IMR-90 (cell line): ENCODE measurements around the gene DGKQ. TPM values are rescaled to one million over a fixed set of nuclear protein-coding genes. Genes with fewer than 3 reads are reported as not detected.

Experiments used
- ATAC-seq: fragments of 200-7000 bp; cut with Tn5 transposase; 2 replicates; pipeline ENCODE4 v1.9.1; 2020; ENCODE audit warnings: low read depth, mild to moderate bottlenecking, moderate library complexity
- BruUV-seq: library from RNA; stranded (reverse); fragments of 400-500 nt; replicated peaks from 2 replicates; lab custom pipeline; 2021; lab: Mats Ljungman, UMichigan
- CTCF ChIA-PET: fragments of 300-600 bp; formaldehyde crosslinking; extraction: SDS; loops from one replicate; lab custom pipeline; 2021; ENCODE audit warnings: antibody characterized with exemption; lab: Yijun Ruan, JAX
- POLR2A ChIA-PET: fragments of 300-600 bp; sonication (Branson Sonifier 250); formaldehyde crosslinking; loops from one replicate; lab custom pipeline; 2022; ENCODE audit warnings: antibody characterized with exemption; ENCODE audit not compliant: unreplicated experiment; lab: Charles Lee
- DNase-seq: peaks from one replicate; pipeline ENCODE4 v3.0.0; 2013
- H2AFZ ChIP-seq: replicated peaks from 2 replicates; pipeline ENCODE3; 2013; ENCODE audit warnings: low read length, mild to moderate bottlenecking; ENCODE audit not compliant: poor library complexity
- H2AK5ac ChIP-seq: 2 replicates; pipeline ENCODE4 v1.6.1; 2013; ENCODE audit warnings: low read depth, low read length, inconsistent platforms
- H2AK9ac ChIP-seq: replicated peaks from 2 replicates; pipeline ENCODE3; 2013; ENCODE audit warnings: mild to moderate bottlenecking, low read depth, low read length, moderate library complexity; ENCODE audit not compliant: poor library complexity
- H2BK120ac ChIP-seq: 2 replicates; pipeline ENCODE4 v1.6.1; 2013; ENCODE audit warnings: low read depth, low read length, inconsistent platforms
- H2BK15ac ChIP-seq: 3 replicates; pipeline ENCODE4 v1.6.1; 2013; ENCODE audit warnings: low read depth, low read length, inconsistent platforms
- H2BK20ac ChIP-seq: 2 replicates; pipeline ENCODE4 v1.6.1; 2013; ENCODE audit warnings: low read depth, mild to moderate bottlenecking, inconsistent platforms, low read length, moderate library complexity
- H2BK5ac ChIP-seq: 2 replicates; pipeline ENCODE4 v1.6.1; 2013; ENCODE audit warnings: mild to moderate bottlenecking, low read depth, low read length, inconsistent platforms; ENCODE audit not compliant: poor library complexity, severe bottlenecking
- H3K14ac ChIP-seq: replicated peaks from 2 replicates; pipeline ENCODE4 v1.6.1; 2013; ENCODE audit warnings: low read depth, low read length, inconsistent platforms
- H3K18ac ChIP-seq: 2 replicates; pipeline ENCODE4 v1.6.1; 2013; ENCODE audit warnings: low read depth, low read length, control low read depth
- H3K23ac ChIP-seq: 2 replicates; pipeline ENCODE4 v1.6.1; 2013; ENCODE audit warnings: low read depth, low read length, inconsistent platforms
- H3K27ac ChIP-seq: 2 replicates; pipeline ENCODE4 v1.5.1; 2013; ENCODE audit warnings: mild to moderate bottlenecking, control low read depth, low read length; ENCODE audit not compliant: insufficient read depth
- H3K27me3 ChIP-seq: 2 replicates; pipeline ENCODE4 v1.6.1; 2013; ENCODE audit warnings: low read length; ENCODE audit not compliant: control insufficient read depth, insufficient read depth
- H3K36me3 ChIP-seq: 2 replicates; pipeline ENCODE4 v1.6.1; 2013; ENCODE audit warnings: low read length, mixed read lengths; ENCODE audit not compliant: control insufficient read depth, insufficient read depth
- H3K4ac ChIP-seq: 2 replicates; pipeline ENCODE4 v1.6.1; 2013; ENCODE audit warnings: low read depth, low read length, inconsistent platforms
- H3K4me1 ChIP-seq: 2 replicates; pipeline ENCODE4 v1.6.1; 2013; ENCODE audit warnings: low read length, mixed read lengths; ENCODE audit not compliant: control insufficient read depth, insufficient read depth
- H3K4me2 ChIP-seq: 2 replicates; pipeline ENCODE4 v1.6.1; 2013; ENCODE audit warnings: low read depth, mild to moderate bottlenecking, control low read depth, low read length, moderate library complexity
- H3K4me3 ChIP-seq: 2 replicates; pipeline ENCODE4 v1.5.1; 2013; ENCODE audit warnings: low read depth, mild to moderate bottlenecking, control low read depth, low read length, moderate library complexity; ENCODE audit not compliant: insufficient read depth
- H3K56ac ChIP-seq: 2 replicates; pipeline ENCODE4 v1.6.1; 2013; ENCODE audit warnings: low read length, inconsistent platforms; ENCODE audit not compliant: insufficient read depth; ENCODE audit errors: extremely low read depth
- H3K79me1 ChIP-seq, 2 experiments: 2 replicates each; pipeline ENCODE4 v1.6.1; 2013; ENCODE audit warnings: low read length in 2 of 2, inconsistent platforms in 1 of 2, low read depth in 1 of 2
- H3K9ac ChIP-seq: 2 replicates; pipeline ENCODE4 v1.6.1; 2013; ENCODE audit warnings: low read depth, low read length, control low read depth
- H3K9me1 ChIP-seq: 2 replicates; pipeline ENCODE4 v1.6.1; 2013; ENCODE audit warnings: low read length, inconsistent platforms; ENCODE audit not compliant: insufficient read depth
- H3K9me3 ChIP-seq: 2 replicates; pipeline ENCODE4 v1.6.1; 2013; ENCODE audit warnings: low read length; ENCODE audit not compliant: control insufficient read depth, insufficient read depth
- H4K20me1 ChIP-seq: 2 replicates; pipeline ENCODE4 v1.6.1; 2013; ENCODE audit warnings: low read length, inconsistent platforms; ENCODE audit not compliant: insufficient read depth
- H4K5ac ChIP-seq: 2 replicates; pipeline ENCODE4 v1.6.1; 2013; ENCODE audit warnings: mild to moderate bottlenecking, low read depth, low read length, control low read depth
- H4K8ac ChIP-seq, 2 experiments: 2 replicates each; pipeline ENCODE4 v1.6.1; 2013; ENCODE audit warnings: low read depth in 2 of 2, low read length in 2 of 2, control low read depth in 1 of 2, inconsistent platforms in 1 of 2
- H4K91ac ChIP-seq: 2 replicates; pipeline ENCODE4 v1.6.1; 2013; ENCODE audit warnings: low read depth, low read length, inconsistent platforms; ENCODE audit not compliant: insufficient read depth
- BHLHE40 ChIP-seq: fragments of 150-350 bp; IDR thresholded peaks from 2 replicates; pipeline ENCODE4 v1.6.1; 2016; ENCODE audit warnings: mild to moderate bottlenecking, low read depth, low read length
- CEBPB ChIP-seq: IDR thresholded peaks from 2 replicates; pipeline ENCODE4 v1.6.1; 2012; ENCODE audit warnings: low read depth, low read length, improper control_type of control experiment
- CHD1 ChIP-seq: IDR thresholded peaks from 2 replicates; pipeline ENCODE4 v1.6.1; 2012; ENCODE audit warnings: low read depth, low read length, improper control_type of control experiment
- FOS ChIP-seq: fragments of 150-350 bp; IDR thresholded peaks from 2 replicates; pipeline ENCODE4 v1.6.1; 2016; ENCODE audit warnings: low read depth, low read length
- MAFK ChIP-seq: IDR thresholded peaks from 2 replicates; pipeline ENCODE4 v1.6.1; 2012; ENCODE audit warnings: low read depth, low read length, improper control_type of control experiment
- MAZ ChIP-seq: IDR thresholded peaks from 2 replicates; pipeline ENCODE4 v1.6.1; 2012; ENCODE audit warnings: low read depth, mild to moderate bottlenecking, low read length, improper control_type of control experiment, moderate library complexity, borderline replicate concordance
- MXI1 ChIP-seq: IDR thresholded peaks from 2 replicates; pipeline ENCODE4 v1.6.1; 2012; ENCODE audit warnings: low read depth, mild to moderate bottlenecking, low read length, moderate library complexity, borderline replicate concordance
- NFE2L2 ChIP-seq: fragments of 150-350 bp; IDR thresholded peaks from 2 replicates; pipeline ENCODE4 v1.6.1; 2016; ENCODE audit warnings: low read depth, mild to moderate bottlenecking, low read length
- POLR2A ChIP-seq: IDR thresholded peaks from 2 replicates; pipeline ENCODE4 v1.6.1; 2012; ENCODE audit warnings: mild to moderate bottlenecking, low read depth, low read length
- RAD21 ChIP-seq: IDR thresholded peaks from 2 replicates; pipeline ENCODE4 v1.6.1; 2012; ENCODE audit warnings: low read length, improper control_type of control experiment
- RCOR1 ChIP-seq: IDR thresholded peaks from 2 replicates; pipeline ENCODE4 v1.6.1; 2012; ENCODE audit warnings: mild to moderate bottlenecking, low read length, improper control_type of control experiment; ENCODE audit not compliant: insufficient replicate concordance
- RFX5 ChIP-seq: IDR thresholded peaks from 2 replicates; pipeline ENCODE4 v1.8.0; 2012; ENCODE audit warnings: low read depth, mild to moderate bottlenecking, low read length, moderate library complexity
- SMC3 ChIP-seq: fragments of 150-350 bp; IDR thresholded peaks from 2 replicates; pipeline ENCODE4 v1.6.1; 2016; ENCODE audit warnings: low read depth, mild to moderate bottlenecking, antibody characterized with exemption, low read length, moderate library complexity
- WGBS, 2 experiments: methylation state at CpG; one replicate each; pipeline versions ENCODE4 v1.1.5 to v1.1.7; 2013; ENCODE audit warnings: missing lambda C conversion rate in 2 of 2; ENCODE audit not compliant: insufficient read length in 1 of 2; ENCODE audit errors: extremely low coverage in 2 of 2; 5-methylcytosine and 5-hydroxymethylcytosine counted together
- dilution Hi-C: fragments of 300-500 bp; cut with HindIII; formaldehyde crosslinking; loops from one replicate; pipeline ENCODE4 v1.14.3; 2018; ENCODE audit warnings: low sequenced_read_pairs; ENCODE audit not compliant: unreplicated experiment
- in situ Hi-C: fragments of 300-500 bp; cut with MboI; formaldehyde crosslinking; loops from 3 replicates; pipeline ENCODE4 v1.14.3; 2019; ENCODE audit warnings: low sequenced_read_pairs, inconsistent platforms, mixed read lengths
- intact Hi-C: fragments of 100-400 bp; cut with micrococcal nuclease; formaldehyde crosslinking; loops from 2 replicates; pipeline ENCODE4 v1.10.0; 2022
- polyA plus RNA-seq, 3 experiments: library from polyadenylated mRNA; depleted of rRNA; stranded (reverse); fragments of >200 nt; gene quantifications; 2 replicates each; pipeline ENCODE4 v1.2.3, GENCODE V29; 2012; ENCODE audit warnings: low replicate concordance in 1 of 3
- total RNA-seq: library from RNA; depleted of rRNA; stranded (reverse); fragments of >200 nt; gene quantifications from 2 replicates; pipeline ENCODE4 v1.2.3, GENCODE V29; 2012
- TF ChIP-seq, protein P1 (sequence below): fragments of 150-350 bp; IDR thresholded peaks from 2 replicates; pipeline ENCODE4 v1.6.1; 2016; ENCODE audit warnings: low read depth, mild to moderate bottlenecking, low read length, moderate library complexity, borderline replicate concordance
- TF ChIP-seq, protein P2 (sequence below): conservative IDR thresholded peaks from 2 replicates; pipeline ENCODE4 v1.5.1; 2012; ENCODE audit warnings: mild to moderate bottlenecking, low read depth, low read length, improper control_type of control experiment
- TF ChIP-seq, protein P3 (sequence below): fragments of 150-350 bp; IDR thresholded peaks from 2 replicates; pipeline ENCODE4 v1.6.1; 2017; ENCODE audit warnings: mild to moderate bottlenecking, antibody characterized with exemption, low read length, low read depth

The DGKQ gene
- total and polyA plus RNA-seq, 2 of the 4 experiments (the other 2 are of a cell fraction) = 4.3 to 15.6 TPM

DNA sequence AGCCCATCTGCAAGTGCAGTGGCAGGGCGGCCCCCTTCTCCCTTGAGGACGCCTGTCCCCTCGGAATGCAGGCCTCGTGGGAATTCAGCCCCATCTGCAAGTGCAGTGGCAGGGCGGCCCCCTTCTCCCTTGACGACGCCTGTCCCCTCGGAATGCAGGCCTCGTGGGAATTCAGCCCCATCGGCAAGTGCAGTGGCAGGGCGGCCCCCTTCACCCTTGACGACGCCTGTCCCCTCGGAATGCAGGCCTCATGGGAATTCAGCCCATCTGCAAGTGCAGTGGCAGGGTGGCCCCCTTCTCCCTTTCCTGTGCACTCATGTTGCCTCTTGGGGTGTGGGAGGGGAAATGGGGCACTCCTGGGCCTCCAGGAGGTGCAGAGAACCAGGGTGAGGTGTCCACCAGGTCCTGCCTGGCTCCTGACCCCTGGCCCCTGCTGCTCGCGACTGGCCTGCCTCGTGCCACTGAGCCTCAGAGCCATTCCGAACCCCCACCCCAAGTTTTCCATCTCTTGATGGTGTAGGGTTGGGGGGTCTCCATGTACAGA, 26.6 kb upstream of the DGKQ start:
- Histone ChIP-seq H3K18ac (no peak overlapping the region), H2AK9ac (no peak overlapping the region), H3K56ac (no peak overlapping the region), H3K36me3 (no peaks in the 10 kb centered on the region), H3K27ac (no peak overlapping the region), H3K9me1 (no peaks in the 10 kb centered on the region), H2AFZ (no peak overlapping the region), H2BK5ac (no peak overlapping the region), H2AK5ac (no peak overlapping the region), H3K9me3 (no peaks in the 10 kb centered on the region; the same call in 1 of the 2 replicates), H2BK120ac (no peak overlapping the region), H4K8ac (no peak overlapping the region), H3K79me1 (no peaks in the 10 kb centered on the region), H3K9ac (no peak overlapping the region), H4K5ac (no peak overlapping the region), H2BK15ac (no peak overlapping the region), H3K4me2 (no peak overlapping the region), H4K20me1 (peaks cover 11% of the 10 kb centered on the region), H2BK20ac (no peak overlapping the region), H3K14ac (no peak overlapping the region), H3K4me1 (peaks cover 4% of the 10 kb centered on the region; the same call in 1 of the 2 replicates), H3K4ac (no peak overlapping the region), H3K4me3 (no peak overlapping the region), H4K91ac (no peak overlapping the region), H3K27me3 (peaks cover 66% of the 10 kb centered on the region), H3K23ac (no peak overlapping the region)
- in situ Hi-C loops = no loop called here
- dilution Hi-C loops = no loop called here
- ChIA-PET CTCF (no interaction called here), POLR2A (no interaction called here)
- ATAC-seq (no peak), DNase-seq (no peak)
- intact Hi-C loops = no loop called here
- 50% methylated on average over 4 of the region's 18 CpGs; no CpG with 5 or more reads in 1 of the 2 experiments for WGBS, 2 experiments
- no peak for TF ChIP-seq MXI1
- TF ChIP-seq RFX5 = no peak
- TF ChIP-seq CHD1 = no peak
- TF ChIP-seq RCOR1 = no peak
- no peak for TF ChIP-seq SMC3
- TF ChIP-seq FOS = no peak
- TF ChIP-seq POLR2A = no peak
- TF ChIP-seq, protein P1, sequence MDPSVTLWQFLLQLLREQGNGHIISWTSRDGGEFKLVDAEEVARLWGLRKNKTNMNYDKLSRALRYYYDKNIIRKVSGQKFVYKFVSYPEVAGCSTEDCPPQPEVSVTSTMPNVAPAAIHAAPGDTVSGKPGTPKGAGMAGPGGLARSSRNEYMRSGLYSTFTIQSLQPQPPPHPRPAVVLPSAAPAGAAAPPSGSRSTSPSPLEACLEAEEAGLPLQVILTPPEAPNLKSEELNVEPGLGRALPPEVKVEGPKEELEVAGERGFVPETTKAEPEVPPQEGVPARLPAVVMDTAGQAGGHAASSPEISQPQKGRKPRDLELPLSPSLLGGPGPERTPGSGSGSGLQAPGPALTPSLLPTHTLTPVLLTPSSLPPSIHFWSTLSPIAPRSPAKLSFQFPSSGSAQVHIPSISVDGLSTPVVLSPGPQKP = no peak
- TF ChIP-seq, protein P2, sequence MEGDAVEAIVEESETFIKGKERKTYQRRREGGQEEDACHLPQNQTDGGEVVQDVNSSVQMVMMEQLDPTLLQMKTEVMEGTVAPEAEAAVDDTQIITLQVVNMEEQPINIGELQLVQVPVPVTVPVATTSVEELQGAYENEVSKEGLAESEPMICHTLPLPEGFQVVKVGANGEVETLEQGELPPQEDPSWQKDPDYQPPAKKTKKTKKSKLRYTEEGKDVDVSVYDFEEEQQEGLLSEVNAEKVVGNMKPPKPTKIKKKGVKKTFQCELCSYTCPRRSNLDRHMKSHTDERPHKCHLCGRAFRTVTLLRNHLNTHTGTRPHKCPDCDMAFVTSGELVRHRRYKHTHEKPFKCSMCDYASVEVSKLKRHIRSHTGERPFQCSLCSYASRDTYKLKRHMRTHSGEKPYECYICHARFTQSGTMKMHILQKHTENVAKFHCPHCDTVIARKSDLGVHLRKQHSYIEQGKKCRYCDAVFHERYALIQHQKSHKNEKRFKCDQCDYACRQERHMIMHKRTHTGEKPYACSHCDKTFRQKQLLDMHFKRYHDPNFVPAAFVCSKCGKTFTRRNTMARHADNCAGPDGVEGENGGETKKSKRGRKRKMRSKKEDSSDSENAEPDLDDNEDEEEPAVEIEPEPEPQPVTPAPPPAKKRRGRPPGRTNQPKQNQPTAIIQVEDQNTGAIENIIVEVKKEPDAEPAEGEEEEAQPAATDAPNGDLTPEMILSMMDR = no peak
- TF ChIP-seq MAZ = no peak
- TF ChIP-seq BHLHE40 = no peak
- TF ChIP-seq NFE2L2 = no peak
- no peak for TF ChIP-seq RAD21
- TF ChIP-seq CEBPB = no peak
- TF ChIP-seq MAFK = no peak
- TF ChIP-seq, protein P3, sequence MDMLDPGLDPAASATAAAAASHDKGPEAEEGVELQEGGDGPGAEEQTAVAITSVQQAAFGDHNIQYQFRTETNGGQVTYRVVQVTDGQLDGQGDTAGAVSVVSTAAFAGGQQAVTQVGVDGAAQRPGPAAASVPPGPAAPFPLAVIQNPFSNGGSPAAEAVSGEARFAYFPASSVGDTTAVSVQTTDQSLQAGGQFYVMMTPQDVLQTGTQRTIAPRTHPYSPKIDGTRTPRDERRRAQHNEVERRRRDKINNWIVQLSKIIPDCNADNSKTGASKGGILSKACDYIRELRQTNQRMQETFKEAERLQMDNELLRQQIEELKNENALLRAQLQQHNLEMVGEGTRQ = no peak
- no TSS peak for BruUV-seq
